ENCODE measurements around the gene CLRN1.

- TF ChIP-seq EZH2 (IDR thresholded peaks at IDR 0.05; ENCODE audit: insufficient read depth, low read length): no peak
- TF ChIP-seq, protein P1, sequence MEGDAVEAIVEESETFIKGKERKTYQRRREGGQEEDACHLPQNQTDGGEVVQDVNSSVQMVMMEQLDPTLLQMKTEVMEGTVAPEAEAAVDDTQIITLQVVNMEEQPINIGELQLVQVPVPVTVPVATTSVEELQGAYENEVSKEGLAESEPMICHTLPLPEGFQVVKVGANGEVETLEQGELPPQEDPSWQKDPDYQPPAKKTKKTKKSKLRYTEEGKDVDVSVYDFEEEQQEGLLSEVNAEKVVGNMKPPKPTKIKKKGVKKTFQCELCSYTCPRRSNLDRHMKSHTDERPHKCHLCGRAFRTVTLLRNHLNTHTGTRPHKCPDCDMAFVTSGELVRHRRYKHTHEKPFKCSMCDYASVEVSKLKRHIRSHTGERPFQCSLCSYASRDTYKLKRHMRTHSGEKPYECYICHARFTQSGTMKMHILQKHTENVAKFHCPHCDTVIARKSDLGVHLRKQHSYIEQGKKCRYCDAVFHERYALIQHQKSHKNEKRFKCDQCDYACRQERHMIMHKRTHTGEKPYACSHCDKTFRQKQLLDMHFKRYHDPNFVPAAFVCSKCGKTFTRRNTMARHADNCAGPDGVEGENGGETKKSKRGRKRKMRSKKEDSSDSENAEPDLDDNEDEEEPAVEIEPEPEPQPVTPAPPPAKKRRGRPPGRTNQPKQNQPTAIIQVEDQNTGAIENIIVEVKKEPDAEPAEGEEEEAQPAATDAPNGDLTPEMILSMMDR (IDR thresholded peaks at IDR 0.05; ENCODE audit: insufficient read depth, low read depth, low read length): no peak
Observed at GRCh38 chr3:150956376-150956775, 16.2 kb downstream of the CLRN1 start.
